HG02610 (cell line): ENCODE measurements around the gene BCL2L11.
"Not testable (repeated sequence)": the region's sequence is repeated elsewhere in the genome, so short reads cannot be mapped to it uniquely, and the experiment has no call there.

Experiments used
- ATAC-seq: cut with Tn5 transposase; IDR thresholded peaks from one replicate; pipeline ENCODE4 v1.9.1; 2021; ENCODE audit warnings: mild to moderate bottlenecking, moderate library complexity; ENCODE audit not compliant: unreplicated experiment

Gene BCL2L11, protein sequence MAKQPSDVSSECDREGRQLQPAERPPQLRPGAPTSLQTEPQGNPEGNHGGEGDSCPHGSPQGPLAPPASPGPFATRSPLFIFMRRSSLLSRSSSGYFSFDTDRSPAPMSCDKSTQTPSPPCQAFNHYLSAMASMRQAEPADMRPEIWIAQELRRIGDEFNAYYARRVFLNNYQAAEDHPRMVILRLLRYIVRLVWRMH

DNA sequence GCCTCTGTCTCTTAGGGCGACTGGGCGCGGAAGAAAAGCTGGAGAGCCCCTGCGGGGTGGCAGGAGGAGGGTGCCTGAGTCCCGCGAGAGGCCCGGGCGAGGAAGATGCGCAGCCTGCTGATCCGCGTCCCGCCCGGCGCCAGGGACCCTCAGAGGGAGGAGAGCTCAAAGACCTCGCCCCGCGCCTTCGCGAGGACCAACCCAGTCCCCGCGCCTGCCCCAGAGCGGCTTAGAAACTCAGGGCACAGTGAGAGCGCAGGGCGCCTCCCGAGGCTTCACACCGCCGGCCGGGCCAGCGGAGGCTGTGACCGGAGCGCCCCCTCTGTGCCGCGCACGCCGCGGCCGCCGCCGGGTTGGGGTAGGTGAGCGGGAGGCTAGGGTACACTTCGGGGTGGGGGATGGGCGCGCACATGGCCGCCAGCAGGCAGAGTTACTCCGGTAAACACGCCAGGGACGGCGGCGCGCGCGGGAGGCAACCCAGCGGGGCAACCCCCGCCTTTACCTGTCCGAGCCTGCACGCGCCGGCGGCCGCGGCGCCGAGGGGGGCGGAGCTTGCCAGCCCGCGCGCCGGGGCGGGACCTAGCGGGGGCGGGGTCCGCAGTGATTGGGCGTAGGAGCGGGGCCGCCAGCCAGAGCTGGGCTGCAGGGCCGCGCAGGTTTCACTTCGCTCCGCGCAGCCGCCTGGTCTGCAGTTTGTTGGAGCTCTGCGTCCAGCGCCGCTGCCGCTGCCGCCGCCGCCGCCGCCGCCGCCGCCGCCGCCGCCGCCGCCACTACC, at the start of gene BCL2L11:
BCL2L11 (plus strand) TSS at position 662 of the 775 bp plus-strand sequence. CDS start 2,832 bp downstream, outside the sequence.
- peak; percentile 53 for ATAC-seq

DNA sequence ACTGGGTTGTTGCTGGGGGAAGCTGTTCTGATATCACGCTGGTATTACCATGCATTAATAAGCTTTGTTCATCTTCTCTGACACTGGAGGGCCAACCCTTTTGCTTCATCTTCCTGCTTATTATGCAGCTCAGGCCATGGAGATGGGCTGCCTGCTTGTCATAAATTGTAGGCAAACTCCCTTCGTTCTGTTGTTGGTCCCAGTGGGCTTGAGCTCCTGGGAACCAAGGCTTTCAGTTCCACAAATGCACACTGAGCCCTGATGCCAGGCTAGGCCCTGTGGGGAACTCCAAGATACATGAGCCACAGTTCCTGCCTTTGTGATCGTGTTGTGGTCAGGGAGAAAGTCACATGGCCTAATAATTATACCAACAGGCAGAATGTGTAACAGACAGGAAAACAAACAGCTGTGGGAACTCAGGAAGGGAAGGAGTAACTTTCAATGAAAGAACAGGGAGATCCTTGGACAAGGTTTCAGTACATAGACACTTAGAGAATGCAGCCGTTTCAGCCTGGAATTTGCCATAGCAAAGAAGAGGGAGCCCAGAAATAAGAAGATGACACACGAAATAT, 49.0 kb upstream of the BCL2L11 start:
- peak; percentile 79 for ATAC-seq

DNA sequence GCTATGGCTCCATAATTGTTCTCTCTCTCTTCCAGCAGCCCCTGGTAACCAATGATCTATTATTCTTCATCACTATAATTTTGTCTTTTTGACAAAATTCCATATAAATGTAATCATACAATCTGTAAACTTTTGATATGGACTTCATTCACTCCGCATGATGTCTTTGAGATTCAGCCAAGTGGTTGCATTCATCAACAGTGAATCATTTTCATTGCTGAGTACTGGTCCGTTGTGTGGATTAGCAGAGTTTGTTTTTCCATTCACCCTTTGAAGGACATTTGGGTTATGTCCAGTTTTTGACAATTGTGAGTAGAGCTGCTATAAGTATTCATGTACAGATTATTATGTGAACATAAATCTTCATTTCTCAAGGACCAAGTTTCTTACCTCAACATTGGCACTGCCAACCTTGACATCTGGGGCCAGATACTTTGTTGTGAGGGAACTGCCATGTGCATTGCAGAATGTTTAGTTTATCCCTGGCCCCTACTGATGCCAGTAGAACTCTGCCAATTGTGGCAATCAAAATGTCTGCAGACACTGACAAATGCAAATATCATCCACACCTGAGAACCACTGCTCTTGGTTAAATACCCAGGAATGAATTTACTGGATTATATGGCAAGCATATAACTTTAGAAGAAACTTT, 48.4 kb upstream of the BCL2L11 start:
- ATAC-seq: no peak

DNA sequence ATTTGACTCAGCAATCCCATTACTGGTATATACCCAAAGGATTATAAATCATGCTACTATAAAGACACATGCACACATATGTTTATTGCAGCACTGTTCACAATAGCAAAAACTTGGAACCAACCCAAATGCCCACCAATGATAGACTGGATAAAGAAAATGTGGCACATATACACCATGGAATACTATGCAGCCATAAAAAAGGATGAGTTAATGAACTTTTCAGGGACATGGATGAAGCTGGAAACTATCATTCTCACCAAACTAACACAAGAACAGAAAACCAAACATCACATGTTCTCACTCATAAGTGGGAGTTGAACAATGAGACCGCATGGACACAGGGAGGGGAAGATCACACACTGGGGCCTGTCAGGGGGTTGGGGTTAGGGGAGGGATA, 38.1 kb upstream of the BCL2L11 start:
- not testable (repeated sequence) for ATAC-seq

DNA sequence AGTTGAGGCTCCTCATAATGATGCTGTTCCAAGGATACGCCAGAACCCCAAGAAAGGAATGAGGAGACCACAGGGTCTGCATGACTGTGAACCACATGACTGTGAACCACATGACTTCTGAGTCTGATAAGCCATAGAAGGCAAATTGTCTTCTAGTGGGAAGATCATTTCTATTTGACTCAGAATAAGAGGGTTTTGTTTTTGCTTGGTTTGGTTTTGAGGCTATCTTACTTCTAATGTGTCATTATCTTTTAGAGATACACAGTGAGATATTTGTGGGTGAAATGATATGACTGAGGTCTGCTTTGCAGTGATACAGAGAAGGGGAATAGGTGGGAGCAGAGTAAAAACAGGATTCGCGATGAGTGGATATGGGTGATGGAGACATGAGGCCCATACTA, 28.9 kb upstream of the BCL2L11 start:
- peak; percentile 74 for ATAC-seq

DNA sequence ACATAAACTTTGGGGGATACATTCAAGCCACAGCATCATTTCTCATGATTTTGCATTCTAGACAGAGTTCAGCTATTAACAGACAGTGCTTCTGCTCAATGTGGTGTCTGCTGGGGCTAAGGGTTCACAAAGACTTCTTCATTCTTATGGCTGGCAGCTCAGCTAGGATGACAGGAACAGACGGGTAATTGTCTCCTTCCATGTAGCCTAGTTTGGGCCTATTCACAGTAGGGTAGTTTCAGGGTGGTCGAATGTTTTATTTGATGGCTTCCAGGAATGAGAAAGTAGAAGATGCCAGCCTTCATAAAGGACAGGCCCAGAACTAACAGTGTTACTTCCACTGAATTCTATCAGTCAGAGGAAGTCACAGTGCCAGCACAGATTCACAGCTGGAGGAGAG, 26.0 kb upstream of the BCL2L11 start:
- ATAC-seq: no peak

DNA sequence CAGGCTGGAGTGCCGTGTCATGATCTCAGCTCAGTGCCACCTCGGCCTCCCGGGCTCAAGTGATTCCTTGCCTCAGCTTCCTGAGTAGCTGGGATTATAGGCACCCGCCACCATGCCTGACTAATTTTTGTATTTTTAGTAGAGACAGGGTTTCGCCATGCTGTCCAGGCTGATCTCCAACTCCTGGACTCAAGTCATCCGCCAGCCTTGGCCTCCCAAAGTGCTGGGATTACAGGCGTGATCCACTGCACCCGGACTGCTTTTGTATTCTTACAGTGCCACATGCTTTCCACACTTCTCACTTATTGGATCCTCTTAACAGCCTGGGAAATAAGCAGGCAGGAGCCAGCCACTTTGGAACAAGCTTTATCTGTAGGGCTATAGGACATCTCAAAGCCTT, 25.3 kb upstream of the BCL2L11 start:
- ATAC-seq: no peak

DNA sequence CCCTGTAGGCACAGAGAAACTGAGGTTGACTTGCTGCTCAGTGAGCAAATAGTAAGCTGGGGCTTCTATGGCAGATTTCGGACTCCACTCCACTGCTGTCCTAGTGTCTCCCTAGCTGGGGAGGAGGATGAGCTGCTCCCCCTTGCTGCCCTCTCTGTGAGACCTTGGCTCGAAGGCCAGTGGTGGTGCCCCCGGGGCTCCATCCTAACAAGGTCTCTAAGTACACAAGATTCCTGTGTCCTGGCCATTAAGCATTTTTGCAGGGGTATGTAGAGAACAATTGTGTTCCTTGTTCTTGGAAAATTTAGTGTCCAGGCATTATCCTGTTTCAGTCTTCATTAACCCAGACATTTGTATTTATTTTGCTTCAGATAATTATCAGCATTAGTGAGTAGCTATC, 21.3 kb upstream of the BCL2L11 start:
- no peak for ATAC-seq

DNA sequence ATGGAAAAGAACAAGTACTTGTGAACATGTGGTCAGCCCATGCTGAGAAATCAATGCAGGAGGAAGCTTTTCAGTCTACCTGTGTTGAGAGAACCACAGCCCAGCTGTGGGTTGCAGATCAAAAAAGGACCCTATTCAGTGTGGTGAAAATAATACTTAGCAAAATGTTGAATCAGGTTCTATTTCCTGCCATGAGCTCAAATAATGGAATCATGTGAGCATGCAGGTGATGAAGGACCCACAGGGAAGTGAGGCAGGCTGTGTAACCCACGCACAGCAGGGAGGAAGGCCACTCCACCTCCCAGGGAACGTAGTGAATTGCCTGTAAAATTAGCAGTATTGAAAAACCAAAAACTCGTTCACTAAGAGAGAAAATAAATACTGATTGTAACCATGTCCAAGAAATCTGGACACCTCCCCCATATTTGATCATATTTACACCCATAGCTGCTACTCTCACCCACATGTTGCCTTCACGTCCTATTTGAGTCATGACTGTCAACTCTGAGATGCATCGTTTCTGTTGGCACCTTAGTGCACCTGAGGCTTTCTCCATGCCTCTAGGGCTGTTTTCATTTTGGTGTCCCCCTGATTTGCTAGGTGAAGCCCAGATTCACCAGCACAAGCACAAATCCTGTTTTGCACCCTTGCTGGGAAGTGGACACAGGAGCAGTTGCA, 20.5 kb upstream of the BCL2L11 start:
- ATAC-seq: peak; percentile 35

DNA sequence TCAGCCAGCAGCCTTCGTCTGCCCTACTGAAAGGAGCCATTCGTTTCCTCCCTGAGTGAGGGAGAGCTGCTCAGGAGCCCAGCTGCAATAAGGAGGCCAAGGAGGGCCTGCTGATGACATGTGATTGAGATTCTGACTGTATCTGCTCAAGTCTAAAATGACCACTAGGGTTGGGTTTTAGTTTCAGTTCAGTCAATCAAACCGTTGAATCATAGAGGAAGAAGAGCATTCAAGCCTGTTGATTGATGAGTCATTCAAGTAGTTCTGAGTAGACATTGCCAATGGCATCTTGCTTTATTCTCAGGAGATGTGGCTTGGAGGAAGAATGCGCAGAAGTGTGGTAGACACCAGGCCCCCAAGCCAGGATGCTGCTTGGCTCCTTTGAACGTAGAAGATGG, 19.9 kb upstream of the BCL2L11 start:
- ATAC-seq: peak; percentile 80

DNA sequence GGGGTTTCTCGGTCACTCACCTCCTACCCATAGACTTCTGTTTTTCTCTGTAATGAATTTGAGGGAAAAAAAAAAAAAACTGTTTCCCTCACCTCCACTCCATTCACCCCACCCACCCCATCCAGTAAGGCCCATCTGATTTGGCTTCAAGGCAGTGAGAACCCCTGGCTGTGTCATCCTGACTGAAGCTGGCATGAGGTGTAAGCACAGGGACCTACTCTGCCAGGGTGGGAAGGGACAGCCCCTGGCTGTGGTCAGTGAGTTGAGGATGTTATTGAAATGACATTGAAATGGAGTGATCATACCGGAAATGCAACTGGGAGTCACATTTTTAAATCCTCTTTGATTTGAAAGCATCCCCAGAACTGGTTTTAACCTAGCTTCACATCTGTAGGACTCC, 19.1 kb upstream of the BCL2L11 start:
- no peak for ATAC-seq

DNA sequence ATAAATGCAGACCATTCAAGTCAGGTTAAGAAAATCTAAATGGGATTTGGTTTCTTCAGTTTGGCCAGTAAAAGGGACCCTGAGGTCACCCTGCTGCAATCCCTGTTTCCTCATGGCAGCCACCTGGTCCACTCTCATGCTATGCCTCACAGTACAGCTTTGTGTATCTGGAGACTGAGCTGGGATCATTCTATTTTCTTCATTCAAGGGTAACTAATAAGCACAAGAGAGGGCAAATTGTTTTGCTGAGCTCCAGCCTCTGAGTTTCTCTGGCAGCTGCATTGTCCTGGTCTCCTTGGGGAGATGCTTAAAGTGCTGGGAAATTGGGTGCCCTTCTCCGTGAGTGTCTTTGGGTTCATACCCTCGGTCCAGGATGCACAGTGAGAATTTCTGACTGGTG, 18.5 kb upstream of the BCL2L11 start:
- no peak for ATAC-seq

DNA sequence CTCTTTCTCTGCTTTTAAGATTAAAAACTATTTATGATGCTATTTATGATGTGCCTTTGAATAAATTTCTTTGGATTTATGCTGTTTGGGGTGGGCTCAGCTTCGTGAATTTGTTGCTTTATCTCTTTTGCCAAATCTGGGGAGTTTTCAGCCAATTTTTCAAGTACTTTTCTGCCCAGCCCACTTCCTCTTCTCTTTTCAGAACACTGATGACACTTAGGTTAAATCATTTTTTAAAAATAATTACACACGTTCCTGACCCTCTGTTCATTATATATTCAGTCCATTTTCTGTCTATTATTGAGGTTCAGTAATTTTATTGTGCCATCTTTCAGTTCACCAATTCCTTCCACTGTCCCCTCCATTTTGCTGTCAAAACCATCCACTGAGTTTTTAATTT, 14.8 kb upstream of the BCL2L11 start:
- no peak for ATAC-seq

DNA sequence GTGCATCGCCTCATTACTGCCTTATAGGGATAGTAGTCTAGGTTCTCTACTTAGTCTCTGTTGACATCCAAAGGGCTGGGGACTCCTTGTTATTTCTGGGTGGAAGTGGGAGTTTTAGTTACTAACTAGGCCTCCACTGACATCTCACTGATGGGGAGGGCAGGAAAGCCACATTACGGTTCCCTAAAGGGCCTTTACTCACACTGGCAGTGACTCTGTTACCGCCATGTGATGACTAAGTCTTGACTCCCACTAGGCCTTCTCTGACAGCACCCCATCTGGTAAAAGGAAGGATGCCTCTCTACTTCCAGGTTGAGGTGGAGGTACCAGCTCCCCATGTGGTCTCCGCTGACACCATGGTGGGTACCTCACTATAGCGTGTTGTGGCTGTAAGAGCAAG, 14.0 kb upstream of the BCL2L11 start:
- ATAC-seq: no peak

DNA sequence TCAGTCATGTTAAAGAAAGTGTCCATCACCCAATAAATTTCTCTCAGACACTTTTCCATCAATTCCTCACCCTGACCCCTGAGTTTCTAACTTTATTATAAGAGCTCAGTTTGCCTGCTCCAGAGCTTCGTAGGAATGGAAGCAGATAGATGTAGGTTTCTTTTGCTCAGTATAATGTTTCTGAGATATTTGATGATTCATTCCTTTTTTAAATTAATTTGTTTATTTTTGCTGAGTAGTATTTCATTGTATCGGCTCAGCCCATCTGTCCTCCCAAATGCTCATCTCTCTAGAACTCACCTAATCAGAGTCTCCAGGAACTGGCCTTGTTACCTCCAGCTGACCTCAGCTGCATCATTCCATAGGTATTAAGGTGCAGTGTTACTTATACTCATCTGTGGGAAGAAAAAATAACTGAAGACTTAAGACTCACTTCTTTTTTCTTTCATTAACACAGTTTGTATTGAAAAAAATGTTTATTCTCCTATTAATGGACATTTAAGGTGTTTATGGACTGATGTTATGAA, 11.9 kb upstream of the BCL2L11 start:
- no peak for ATAC-seq

DNA sequence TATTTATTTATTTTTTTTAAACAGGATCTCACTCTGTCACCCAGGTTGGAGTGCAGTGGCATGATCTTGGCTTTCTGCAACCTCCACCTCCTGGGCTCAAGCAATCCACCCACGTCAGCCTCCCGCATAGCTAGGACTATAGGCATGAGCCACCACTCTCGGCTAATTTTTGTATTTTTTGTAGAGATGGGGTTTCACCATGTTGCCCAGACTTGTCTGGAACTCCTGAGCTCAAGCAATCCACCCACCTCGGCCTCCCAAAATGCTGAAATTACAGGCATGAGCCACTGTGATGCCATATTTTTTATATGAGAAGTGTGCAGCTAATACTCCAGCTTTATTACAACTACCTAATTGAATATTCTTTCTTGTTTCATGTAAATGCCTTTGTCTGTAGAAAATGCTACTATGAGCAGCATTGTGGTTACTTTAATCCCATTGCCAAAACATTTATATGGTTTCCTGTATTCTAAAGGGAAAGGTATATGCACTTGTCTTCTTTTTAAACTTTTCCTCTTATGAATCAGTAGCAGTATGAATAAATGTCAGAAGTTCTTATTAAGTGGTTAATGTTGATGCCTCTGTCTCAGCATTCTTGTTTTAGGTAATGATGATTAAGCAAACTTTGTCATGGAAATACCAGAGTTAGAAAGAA, 9.5 kb upstream of the BCL2L11 start:
- ATAC-seq: no peak

DNA sequence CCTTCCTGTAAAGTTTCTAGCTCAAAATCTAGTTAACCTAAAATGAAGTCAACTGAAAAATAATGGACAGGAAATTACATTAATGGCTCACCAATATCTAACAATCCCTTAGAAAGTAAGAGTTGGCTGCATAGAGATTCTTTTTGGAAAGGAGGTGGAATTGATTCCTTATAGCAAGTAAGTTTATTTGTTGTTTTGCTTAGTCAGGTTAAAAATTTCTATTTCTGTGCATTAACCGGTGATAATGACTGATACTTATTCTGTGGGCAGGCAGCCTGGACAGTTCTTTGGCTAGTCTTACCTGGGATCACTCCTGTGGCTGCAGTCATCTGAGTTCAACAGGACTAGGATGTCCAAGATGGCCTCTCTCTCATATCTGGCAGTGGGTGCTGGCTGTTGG, 6.9 kb upstream of the BCL2L11 start:
- ATAC-seq: no peak

DNA sequence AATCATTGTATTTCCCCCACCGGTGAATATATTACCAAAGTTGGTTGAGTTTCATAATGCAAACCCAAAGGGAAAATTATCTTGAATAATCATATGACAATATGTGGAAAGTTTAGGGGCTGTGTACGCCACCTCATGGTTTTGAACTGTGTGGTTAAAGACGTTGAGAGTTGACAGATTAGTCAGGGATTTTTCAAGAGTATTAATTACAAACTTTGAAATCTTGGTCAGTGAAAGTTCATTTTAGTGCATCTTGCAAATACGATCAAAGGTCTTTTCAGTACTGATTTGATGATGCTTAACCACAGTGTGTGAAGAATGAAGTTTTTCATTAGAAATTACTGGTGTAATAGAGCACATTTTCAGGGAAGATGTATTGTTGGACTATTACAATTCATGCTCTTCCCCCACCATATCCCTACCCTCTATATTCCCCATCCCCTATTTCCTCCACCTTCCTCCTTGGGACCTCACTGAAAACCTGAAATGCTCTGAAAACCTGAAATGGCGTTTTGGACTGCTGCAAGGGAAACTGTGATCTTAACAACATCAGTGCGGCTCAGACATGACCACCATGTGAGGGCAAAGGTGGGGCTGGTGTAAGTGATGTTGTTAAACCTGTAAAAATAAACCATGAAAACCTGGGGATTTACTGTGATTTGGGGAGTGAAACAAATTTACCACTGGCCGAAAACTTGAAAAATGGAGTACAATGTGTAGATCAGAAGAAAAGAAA, 4.5 kb upstream of the BCL2L11 start:
- ATAC-seq: peak; percentile 63

DNA sequence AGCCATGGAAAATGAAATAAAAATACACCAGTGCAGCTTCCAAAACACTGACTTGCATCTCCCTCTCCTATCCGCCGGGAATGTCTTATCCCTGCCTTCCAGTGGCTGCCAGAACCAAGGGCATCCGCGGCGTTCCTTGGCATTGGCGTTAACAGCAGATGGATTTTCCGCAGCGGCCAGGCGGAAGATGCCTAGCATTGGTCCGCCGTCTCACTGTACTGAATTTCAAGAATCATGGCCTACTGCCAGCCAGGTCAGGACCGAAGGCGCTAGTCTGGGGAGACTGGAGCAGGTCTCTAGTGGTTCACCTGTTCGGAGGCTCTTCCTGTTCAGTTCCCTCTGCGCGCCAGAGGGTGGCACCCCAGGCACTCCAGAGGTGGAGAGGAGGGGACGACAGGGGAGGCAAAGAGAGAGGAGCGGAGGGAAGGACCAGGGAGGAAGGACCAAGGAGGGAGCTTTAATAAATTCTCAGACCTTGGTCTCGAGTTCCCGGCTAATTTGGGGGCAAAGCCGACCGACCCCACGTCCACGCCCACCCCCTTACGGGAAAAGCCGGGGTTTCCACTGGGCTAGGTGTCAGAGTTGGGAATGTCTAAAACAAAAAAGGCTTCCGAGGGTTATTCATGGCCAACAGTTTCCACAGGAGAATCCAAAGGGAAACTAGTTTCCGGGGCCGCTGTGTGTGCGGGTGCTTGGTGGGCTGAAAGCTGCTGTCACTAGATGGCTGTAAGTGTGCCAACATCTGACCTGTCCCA, 3.7 kb upstream of the BCL2L11 start:
- ATAC-seq: no peak
